NCI-H82 treated with DMSO at 0.1 percent for 48 hours (cell line): ENCODE data around the gene CFAP70.

ENCODE experiments used
- DNase-seq: peaks from one replicate; lab custom pipeline; 2025; ENCODE audit not compliant: unreplicated experiment; lab: John Stamatoyannopoulos, UW

CFAP70 gene

DNA sequence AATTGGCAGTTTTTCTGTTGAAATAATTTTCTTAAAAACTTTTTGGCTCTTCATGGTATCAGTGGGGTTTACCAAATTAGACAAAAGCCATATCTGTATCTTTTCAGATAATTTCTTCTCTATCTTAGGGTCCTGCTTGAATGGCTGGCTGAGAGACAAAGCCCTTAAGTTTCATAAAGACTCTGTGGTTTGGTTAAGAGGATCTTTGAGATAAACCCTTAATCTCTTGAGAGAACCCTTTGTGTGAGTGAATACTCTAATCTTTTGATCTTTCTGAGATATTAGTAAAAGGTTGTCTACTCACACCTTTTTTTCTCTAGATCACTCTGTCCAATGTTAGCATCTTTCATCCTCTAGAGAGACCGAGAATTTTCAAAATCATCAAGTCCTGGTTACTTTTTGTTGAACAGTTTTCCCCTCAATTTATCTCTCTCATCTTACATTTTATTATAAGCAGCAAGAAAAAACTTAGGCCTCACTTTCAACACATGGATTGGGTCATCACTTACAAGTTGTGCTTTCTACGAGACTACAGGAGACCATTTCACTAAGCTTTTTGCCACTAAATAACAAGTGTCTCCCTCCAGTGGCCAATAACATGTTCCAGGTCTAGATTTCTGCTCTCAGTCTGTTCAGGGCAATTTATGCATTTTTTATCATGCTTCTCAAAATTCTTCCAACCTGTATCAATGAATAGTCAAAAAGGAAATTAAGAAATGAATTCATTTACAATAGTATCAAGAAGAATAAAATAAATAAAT is 140.1 kb downstream of the CFAP70 start:
- DNase-seq, result peak; percentile 26

DNA sequence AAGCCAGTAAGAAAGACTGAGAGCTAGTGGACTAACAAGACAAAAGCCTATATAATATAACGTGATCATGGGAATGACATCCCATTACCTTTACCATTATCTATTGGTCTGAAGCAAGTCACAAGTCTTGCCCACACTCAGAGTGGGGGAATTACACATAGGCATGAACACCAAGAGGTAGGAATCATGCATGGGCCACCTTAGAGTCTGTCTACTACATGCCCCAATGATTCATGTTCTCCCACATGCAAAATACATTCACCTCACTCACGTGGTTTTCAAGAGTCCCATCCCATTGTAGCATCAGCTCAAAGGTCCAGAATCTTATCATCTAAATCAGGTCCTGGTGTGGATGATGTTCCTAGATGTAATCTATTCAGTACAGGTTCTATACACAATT is 141.0 kb downstream of the CFAP70 start:
- no peak for DNase-seq

- DNase-seq, result no peak
Observed at GRCh38 chr10:73215749-73216148, 142.9 kb downstream of the CFAP70 start.

DNA sequence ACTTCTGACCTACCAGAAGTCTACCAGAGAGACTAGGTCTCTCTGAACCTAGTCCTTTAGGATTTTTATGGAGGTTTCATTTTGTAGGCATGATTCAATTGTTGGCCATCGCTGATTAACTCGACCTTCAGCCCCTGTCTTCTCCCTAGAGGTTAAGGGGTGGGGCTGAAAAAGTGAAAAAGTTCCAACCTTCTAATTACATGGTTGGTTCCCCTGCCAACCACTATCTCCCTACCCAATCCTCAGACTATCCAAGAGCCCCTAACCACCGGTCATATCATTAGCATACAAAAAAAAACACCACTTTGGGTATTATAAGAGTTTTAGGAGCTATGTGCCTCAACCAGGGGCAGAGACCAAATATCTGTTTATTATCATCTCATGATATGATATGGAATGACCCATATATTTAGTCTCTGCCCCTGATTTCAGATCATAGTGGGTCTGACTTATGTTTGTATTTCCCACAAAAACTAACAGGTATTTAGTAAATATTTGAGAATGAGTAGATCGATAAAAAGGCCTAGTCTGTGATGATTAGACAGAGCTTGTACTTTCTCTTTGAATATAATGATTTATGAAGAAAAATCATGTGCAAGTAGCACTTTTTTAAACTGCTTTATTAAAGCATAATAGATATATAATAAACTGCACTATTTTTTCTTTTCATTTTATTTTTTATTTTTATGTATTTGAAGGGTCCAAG is 147.4 kb downstream of the CFAP70 start:
- no peak for DNase-seq

- DNase-seq, result no peak
Observed at GRCh38 chr10:73210395-73211105, 148.1 kb downstream of the CFAP70 start.

- DNase-seq, result no peak
Observed at GRCh38 chr10:73209705-73210104, 149.0 kb downstream of the CFAP70 start.

GRCh38 chr10:73207883-73208282 is 150.8 kb downstream of the CFAP70 start:
- no peak for DNase-seq

- no peak for DNase-seq
Observed at GRCh38 chr10:73206385-73206784, 152.3 kb downstream of the CFAP70 start.

DNA sequence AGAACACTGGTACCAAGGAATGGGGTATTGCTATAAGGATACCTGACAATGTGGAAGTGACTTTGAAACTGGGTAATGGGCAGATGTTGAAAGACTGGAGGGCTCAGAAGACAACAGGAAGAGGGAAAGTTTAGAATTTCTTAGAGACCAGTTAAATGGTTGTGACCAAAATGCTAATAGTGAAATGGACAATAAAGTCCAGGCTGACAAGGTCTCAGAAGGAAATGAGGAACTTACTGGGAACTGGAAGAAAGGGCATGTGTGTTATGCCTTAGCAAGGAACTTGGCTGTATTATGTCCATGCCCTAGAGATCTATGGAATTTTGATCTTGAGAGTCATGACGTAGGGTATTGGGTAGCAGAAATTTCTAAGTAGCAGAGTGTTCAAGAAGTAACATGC is 152.8 kb downstream of the CFAP70 start:
- DNase-seq, result no peak

DNA sequence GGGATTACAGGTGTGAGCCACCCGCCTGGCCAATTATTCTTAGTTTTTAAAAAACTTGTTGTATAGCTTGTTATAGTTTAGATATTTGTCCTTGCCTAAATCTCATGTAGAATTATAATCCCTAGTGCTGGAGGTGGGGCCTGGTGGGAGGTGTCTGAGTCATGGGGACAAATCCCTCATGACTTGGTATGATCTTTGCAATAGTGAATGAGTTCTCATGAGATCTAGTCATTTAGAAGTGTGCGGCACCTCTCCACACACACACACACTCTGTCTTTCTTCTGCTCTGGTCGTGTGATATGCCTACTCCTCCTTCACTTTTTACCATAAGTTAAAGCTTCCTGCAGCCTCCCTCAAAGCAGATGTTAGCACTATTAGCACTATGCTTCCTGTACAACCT is 153.6 kb downstream of the CFAP70 start:
- no peak for DNase-seq
